ENCODE measurements around the gene FALEC. TPM values are rescaled to one million over a fixed set of nuclear protein-coding genes. Genes with fewer than 3 reads are reported as not detected.

The FALEC gene
- total RNA-seq, 1 experiment from 2014 or later: 1.0 TPM

DNA sequence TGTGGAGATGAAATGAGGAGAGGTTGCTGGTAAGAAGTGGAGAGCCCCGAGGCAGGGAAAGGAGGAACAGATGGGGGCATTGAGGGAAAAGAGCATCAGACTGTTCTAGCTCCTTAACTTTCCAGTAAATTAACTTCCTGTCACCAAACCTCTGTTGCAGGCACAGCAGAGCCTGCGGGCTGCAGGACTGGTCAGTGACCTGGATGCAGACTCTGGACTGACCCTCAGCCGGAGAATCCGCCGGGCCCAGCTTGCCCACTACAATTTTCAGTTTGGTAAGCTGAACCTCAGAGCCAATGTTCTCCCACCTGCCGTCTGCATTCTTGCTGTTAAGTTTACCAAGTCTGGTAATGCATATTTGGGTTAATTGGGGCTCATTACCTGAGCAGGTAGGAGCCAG lies 10.1 kb upstream of the FALEC start:
- TF ChIP-seq POLR2AphosphoS5 (IDR thresholded peaks at IDR 0.05; ENCODE audit: low read depth, low read length) (no peak), TCF7L2 (IDR thresholded peaks at IDR 0.05; ENCODE audit: low read depth, low read length) (no peak), SIN3A (IDR thresholded peaks at IDR 0.05; ENCODE audit: borderline replicate concordance, insufficient read depth, low read depth, low read length) (no peak)
- TF ChIP-seq, protein P1, sequence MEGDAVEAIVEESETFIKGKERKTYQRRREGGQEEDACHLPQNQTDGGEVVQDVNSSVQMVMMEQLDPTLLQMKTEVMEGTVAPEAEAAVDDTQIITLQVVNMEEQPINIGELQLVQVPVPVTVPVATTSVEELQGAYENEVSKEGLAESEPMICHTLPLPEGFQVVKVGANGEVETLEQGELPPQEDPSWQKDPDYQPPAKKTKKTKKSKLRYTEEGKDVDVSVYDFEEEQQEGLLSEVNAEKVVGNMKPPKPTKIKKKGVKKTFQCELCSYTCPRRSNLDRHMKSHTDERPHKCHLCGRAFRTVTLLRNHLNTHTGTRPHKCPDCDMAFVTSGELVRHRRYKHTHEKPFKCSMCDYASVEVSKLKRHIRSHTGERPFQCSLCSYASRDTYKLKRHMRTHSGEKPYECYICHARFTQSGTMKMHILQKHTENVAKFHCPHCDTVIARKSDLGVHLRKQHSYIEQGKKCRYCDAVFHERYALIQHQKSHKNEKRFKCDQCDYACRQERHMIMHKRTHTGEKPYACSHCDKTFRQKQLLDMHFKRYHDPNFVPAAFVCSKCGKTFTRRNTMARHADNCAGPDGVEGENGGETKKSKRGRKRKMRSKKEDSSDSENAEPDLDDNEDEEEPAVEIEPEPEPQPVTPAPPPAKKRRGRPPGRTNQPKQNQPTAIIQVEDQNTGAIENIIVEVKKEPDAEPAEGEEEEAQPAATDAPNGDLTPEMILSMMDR (IDR thresholded peaks at IDR 0.05): no peak
- Histone ChIP-seq H3K36me3 (ENCODE audit: control insufficient read depth, insufficient read depth, low read length) (peaks cover 2% of the 10 kb centered on the region; the same call in 1 of the 2 replicates), H3K27me3 (ENCODE audit: control insufficient read depth, insufficient read depth, low read length) (no peaks in the 10 kb centered on the region), H3K4me1 (ENCODE audit: control insufficient read depth, insufficient read depth, low read length) (no peaks in the 10 kb centered on the region), H3K27ac (ENCODE audit: low read length) (no peak overlapping the region), H3K4me3 (ENCODE audit: low read depth in 2 of 2, low read length in 2 of 2) (no peak overlapping the region), H3K9me3 (ENCODE audit: control insufficient read depth, insufficient read depth, low read depth, low read length) (no peaks in the 10 kb centered on the region)
- in situ Hi-C loops (cut with HindIII; ENCODE audit: low pct_unique_long_range_greater_than_20kb, low sequenced_read_pairs) (no loop called here), intact Hi-C loops (cut with micrococcal nuclease; ENCODE audit: unreplicated experiment) (no loop called here)
- ChIA-PET CTCF (no interaction called here), POLR2A (no interaction called here)
- ATAC-seq (no peak), DNase-seq (ENCODE audit: low read depth, low spot score) (no peak)
- BruUV-seq (replicated peaks): no TSS peak

DNA sequence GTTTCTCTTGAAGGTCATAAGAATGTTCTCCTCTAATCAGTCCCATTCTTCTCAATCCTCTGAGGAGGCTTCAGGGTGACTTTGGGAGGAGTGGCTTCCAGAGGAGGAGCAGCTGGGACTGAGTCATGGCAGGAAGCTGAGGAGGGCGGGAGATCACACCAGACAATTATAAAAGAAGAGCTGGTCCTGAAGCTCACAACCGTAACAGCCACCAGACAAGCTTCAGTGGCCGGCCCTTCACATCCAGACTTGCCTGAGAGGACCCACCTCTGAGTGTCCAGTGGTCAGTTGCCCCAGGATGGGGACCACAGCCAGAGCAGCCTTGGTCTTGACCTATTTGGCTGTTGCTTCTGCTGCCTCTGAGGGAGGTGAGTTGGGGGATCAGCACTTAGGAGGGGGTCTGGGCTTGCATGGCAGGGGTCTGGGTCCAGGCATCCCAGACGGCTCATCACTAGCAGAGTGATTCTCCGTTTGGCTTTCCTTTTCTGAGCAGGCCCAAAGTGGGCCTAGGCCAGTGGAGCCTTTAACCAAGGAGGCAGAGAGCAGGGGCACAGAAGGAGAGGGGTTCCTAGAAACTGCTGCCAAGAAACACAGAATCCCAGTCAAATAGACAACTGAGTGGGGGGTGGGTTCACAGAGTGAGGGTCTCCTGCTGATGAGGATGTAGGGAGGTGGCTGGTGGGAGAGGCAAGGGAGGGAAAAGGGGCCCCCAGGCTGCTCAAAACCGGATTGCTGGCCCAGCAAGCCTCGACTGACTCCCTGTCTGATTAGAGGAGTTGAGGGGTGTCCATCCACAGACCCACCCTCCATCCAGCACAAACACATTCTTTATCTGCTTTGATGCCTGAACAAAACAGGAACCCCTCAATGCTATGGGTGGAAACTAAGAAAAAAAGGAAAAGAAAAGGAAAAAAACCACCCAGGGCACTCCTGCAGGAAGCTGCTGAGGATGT lies 7.4 kb upstream of the FALEC start, which contains the start of gene ECM1:
ECM1 (plus strand) TSS at position 198 of the 953 bp plus-strand sequence; CDS start at position 299, 101 bp downstream.
- no peak for DNase-seq (ENCODE audit: low read depth, low spot score)
- H3K9me3 ChIP-seq (ENCODE audit: control insufficient read depth, insufficient read depth, low read depth, low read length): no peaks in the 10 kb centered on the region
- intact Hi-C loops (cut with micrococcal nuclease; ENCODE audit: unreplicated experiment): no loop called here
- no peaks in the 10 kb centered on the region for H3K4me1 ChIP-seq (ENCODE audit: control insufficient read depth, insufficient read depth, low read length)
- no peak within 1 kb of the TSS for H3K4me3 ChIP-seq (ENCODE audit: low read depth in 2 of 2, low read length in 2 of 2)
- TF ChIP-seq SIN3A (IDR thresholded peaks at IDR 0.05; ENCODE audit: borderline replicate concordance, insufficient read depth, low read depth, low read length) (no peak), TCF7L2 (IDR thresholded peaks at IDR 0.05; ENCODE audit: low read depth, low read length) (no peak), POLR2AphosphoS5 (IDR thresholded peaks at IDR 0.05; ENCODE audit: low read depth, low read length) (no peak)
- TF ChIP-seq, protein P1 (IDR thresholded peaks at IDR 0.05): no peak
- TF ChIP-seq, protein P2, sequence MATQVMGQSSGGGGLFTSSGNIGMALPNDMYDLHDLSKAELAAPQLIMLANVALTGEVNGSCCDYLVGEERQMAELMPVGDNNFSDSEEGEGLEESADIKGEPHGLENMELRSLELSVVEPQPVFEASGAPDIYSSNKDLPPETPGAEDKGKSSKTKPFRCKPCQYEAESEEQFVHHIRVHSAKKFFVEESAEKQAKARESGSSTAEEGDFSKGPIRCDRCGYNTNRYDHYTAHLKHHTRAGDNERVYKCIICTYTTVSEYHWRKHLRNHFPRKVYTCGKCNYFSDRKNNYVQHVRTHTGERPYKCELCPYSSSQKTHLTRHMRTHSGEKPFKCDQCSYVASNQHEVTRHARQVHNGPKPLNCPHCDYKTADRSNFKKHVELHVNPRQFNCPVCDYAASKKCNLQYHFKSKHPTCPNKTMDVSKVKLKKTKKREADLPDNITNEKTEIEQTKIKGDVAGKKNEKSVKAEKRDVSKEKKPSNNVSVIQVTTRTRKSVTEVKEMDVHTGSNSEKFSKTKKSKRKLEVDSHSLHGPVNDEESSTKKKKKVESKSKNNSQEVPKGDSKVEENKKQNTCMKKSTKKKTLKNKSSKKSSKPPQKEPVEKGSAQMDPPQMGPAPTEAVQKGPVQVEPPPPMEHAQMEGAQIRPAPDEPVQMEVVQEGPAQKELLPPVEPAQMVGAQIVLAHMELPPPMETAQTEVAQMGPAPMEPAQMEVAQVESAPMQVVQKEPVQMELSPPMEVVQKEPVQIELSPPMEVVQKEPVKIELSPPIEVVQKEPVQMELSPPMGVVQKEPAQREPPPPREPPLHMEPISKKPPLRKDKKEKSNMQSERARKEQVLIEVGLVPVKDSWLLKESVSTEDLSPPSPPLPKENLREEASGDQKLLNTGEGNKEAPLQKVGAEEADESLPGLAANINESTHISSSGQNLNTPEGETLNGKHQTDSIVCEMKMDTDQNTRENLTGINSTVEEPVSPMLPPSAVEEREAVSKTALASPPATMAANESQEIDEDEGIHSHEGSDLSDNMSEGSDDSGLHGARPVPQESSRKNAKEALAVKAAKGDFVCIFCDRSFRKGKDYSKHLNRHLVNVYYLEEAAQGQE (IDR thresholded peaks at IDR 0.05; ENCODE audit: insufficient read depth in 1 of 2, low read depth in 2 of 2, low read length in 1 of 2): no peak
- POLR2A ChIA-PET: no interaction called here
- BruUV-seq (replicated peaks): no TSS peak
- no peak within 1 kb of the TSS for H3K27ac ChIP-seq (ENCODE audit: low read length)
- in situ Hi-C loops (cut with HindIII; ENCODE audit: low pct_unique_long_range_greater_than_20kb, low sequenced_read_pairs): no loop called here
- ATAC-seq: peak; percentile 59; the same call in 1 of the 2 replicates
- H3K27me3 ChIP-seq (ENCODE audit: control insufficient read depth, insufficient read depth, low read length): no peaks in the 10 kb centered on the region
- CTCF ChIA-PET: no interaction called here
- peaks cover 2% of the 10 kb centered on the region; the same call in 1 of the 2 replicates for H3K36me3 ChIP-seq (ENCODE audit: control insufficient read depth, insufficient read depth, low read length)
